Left forelimb (tissue), 1 donor: ENCODE data around the gene SAMD13.

ENCODE experiments used
- DNase-seq: peaks from one replicate; pipeline ENCODE4 v3.0.0-alpha.2; 2018; ENCODE audit warnings: low spot score

SAMD13 gene

GRCh38 chr1:84373436-84374141, 72.1 kb downstream of the SAMD13 start:
- DNase-seq: no peak

DNA sequence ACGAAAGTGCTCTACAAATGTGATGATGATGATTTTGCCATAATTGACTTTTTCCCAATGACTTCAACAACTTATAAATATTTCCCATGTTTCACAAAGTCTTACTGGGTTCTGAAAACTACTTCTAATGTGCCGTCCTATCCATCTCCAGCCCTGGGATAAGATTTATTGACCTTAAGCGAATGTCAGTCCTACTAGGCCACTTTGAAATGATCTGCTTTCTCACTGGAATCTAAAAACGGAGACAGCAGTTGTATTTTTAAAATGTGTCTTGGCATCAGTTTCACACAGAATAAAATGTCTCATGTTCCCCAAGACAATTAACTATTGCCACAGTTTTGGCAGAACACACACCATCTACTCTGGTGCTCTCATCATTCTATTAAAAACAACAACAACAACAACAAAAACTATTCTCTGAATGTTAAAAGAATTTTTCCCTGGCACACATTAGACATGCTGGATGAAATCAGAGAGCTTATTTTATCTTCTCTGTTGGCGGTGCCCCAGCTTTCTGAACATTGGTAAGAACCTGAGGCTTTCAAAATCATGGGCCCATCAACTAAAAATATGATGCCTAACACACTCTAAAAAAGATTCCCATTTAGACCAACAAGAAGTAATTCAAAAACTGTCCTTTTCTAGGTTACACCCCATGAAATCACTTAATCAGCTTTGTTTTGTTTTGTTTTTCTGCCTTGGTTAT, 73.6 kb downstream of the SAMD13 start:
- no peak for DNase-seq

- DNase-seq: no peak
Observed at GRCh38 chr1:84376000-84376910, 74.7 kb downstream of the SAMD13 start.

- DNase-seq: no peak
Observed at GRCh38 chr1:84377480-84378095, 76.1 kb downstream of the SAMD13 start.

- DNase-seq: no peak
Observed at GRCh38 chr1:84379138-84379916, 77.8 kb downstream of the SAMD13 start.

- no peak for DNase-seq
Observed at GRCh38 chr1:84379917-84380180, 78.3 kb downstream of the SAMD13 start.

- DNase-seq: no peak
Observed at GRCh38 chr1:84382127-84382526, 80.6 kb downstream of the SAMD13 start.

DNA sequence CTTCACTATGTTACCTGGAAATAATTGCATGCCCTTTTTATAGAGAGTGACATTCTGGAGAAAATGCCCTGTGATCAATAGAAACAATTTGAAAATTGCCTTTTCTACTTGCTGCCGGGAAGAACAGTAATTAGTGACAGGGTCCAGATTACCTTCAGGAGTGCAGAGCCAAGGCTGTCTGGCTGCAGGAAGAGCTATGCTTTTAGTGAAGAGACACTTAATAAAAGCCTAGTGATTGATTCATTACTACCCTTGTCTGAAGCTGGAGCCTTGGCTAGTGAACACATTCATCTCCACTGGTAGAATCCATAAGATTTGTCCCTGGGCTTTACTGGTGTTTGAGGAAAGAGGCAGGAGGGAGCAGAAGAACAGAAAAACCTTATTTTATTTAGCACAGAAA, 83.8 kb downstream of the SAMD13 start:
- no peak for DNase-seq

- DNase-seq: no peak
Observed at GRCh38 chr1:84386716-84387479, 85.4 kb downstream of the SAMD13 start.

- DNase-seq: no peak
Observed at GRCh38 chr1:84387480-84388163, 86.1 kb downstream of the SAMD13 start.

DNA sequence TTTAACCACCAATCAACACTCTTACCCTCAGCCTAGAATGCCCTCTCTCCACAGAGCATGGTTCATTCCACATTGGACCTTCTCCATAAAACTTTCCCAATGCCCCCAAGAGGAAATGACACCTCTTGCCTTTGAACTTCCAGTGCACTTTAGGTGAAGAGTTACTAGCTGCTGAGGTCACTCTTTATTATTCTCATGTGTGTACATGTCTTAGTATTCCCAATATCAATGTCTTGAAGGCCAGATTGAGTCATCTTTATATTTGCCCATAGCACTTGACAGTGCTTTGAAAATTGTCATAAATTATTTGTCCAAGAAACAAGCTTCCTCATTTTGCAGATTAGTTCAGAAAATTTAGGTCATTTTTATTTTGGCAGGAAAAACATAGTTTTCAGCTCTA, 88.7 kb downstream of the SAMD13 start:
- DNase-seq: no peak

DNA sequence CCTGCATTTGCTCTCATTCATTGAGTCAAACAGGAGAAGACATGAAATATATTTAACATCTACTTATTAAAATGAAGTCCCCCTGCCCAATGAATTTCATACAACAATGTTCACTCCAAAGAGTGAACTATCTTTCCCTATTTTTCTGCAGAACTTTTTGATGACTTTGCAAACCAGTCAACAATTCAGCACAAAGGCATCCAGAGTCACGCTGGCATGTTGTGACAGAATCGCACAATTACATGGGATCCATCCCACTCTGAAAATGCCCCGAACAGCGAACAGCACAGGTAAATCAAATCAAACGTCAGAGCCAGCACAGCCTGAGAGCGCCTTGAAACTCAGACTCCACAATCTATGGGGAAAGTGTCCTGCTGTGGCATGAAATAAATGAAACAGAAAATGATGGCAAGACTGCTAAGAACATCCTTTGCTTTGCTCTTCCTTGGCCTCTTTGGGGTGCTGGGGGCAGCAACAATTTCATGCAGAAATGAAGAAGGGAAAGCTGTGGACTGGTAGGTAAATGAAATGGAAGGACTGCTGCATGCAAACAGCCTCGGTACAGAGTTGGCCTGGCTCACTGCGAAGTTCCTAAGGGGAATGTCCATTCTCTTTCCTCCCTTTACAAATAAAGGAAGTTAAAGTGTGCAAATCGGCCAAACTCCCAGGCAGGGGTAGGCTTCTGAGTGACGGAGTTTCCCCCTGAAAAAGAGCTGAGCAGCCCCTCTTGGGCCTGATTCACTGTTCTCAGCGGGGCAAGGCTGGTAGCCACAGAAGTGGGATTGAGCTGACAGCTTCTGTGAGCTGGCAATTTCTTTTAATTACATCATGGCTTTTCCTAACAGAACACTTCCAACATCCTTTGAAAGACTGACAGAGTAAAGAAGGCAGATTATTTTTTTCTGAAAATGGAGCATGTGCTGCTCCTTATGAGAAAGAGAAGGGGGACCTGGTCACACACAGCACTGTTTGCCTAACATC, 97.0 kb downstream of the SAMD13 start, which contains the start of gene DNASE2B:
TSS of gene DNASE2B (plus strand) at position 310 of the 981 bp plus-strand sequence. CDS start at position 391, 81 bp downstream.
- DNase-seq: no peak
